Natural killer cell (primary cell): Measurements from ENCODE around the gene ADGRG6. TPM values are rescaled to one million over a fixed set of nuclear protein-coding genes. Genes with fewer than 3 reads are reported as not detected.

ENCODE experiments used
- ATAC-seq, 3 donors: fragments of 150-1000 bp in 2 of 3; fragments of 200-7000 bp in 1 of 3; cut with Tn5 transposase; 1 replicate in 1 of 3; 2 replicates in 2 of 3; pipeline ENCODE4 v1.10.0; 2021; ENCODE audit warnings: mild to moderate bottlenecking in 2 of 3, moderate library complexity in 2 of 3
- DNase-seq, 2 donors: peaks; one replicate each; pipeline versions ENCODE4 v3.0.0 to v3.0.0-alpha.2; 2013 to 2021; ENCODE audit warnings: mixed read lengths in 1 of 2
- H3K27ac ChIP-seq: one replicate; pipeline ENCODE4 v1.5.1; 2013; ENCODE audit warnings: mild to moderate bottlenecking, low read length
- H3K27me3 ChIP-seq: one replicate; pipeline ENCODE4 v1.6.1; 2013; ENCODE audit warnings: low read length; ENCODE audit not compliant: control insufficient read depth, insufficient read depth
- H3K36me3 ChIP-seq: one replicate; pipeline ENCODE4 v1.6.1; 2013; ENCODE audit warnings: low read length; ENCODE audit not compliant: control insufficient read depth, insufficient read depth
- H3K4me1 ChIP-seq: one replicate; pipeline ENCODE4 v1.6.1; 2013; ENCODE audit warnings: low read length; ENCODE audit not compliant: control insufficient read depth, insufficient read depth
- H3K4me3 ChIP-seq: one replicate; pipeline ENCODE4 v1.5.1; 2013; ENCODE audit warnings: low read length
- H3K9me3 ChIP-seq: one replicate; pipeline ENCODE4 v1.6.1; 2013; ENCODE audit warnings: low read length; ENCODE audit not compliant: control insufficient read depth, insufficient read depth
- H3K27ac Mint-ChIP-seq, 2 donors: one replicate each; pipeline ENCODE4 v1.8.0; 2022; ENCODE audit warnings: mild to moderate bottlenecking in 2 of 2, mixed read lengths in 2 of 2, moderate library complexity in 1 of 2
- H3K27me3 Mint-ChIP-seq, 2 donors: one replicate each; pipeline ENCODE4 v1.8.0; 2022; ENCODE audit warnings: low read depth in 2 of 2, mixed read lengths in 2 of 2
- H3K36me3 Mint-ChIP-seq: one replicate; pipeline ENCODE4 v1.8.0; 2022; ENCODE audit warnings: mixed read lengths
- H3K4me1 Mint-ChIP-seq, 2 donors: one replicate each; pipeline ENCODE4 v1.8.0; 2022; ENCODE audit warnings: mixed read lengths in 2 of 2
- H3K4me3 Mint-ChIP-seq: one replicate; pipeline ENCODE4 v1.8.0; 2022; ENCODE audit warnings: mild to moderate bottlenecking, moderate library complexity, mixed read lengths
- H3K9me3 Mint-ChIP-seq, 2 donors: one replicate each; pipeline ENCODE4 v1.8.0; 2022; ENCODE audit warnings: mixed read lengths in 2 of 2
- WGBS: methylation state at CpG from one replicate; pipeline ENCODE4 v1.1.7; 2013; ENCODE audit warnings: missing lambda C conversion rate; ENCODE audit not compliant: insufficient coverage; 5-methylcytosine and 5-hydroxymethylcytosine counted together
- intact Hi-C: fragments of 100-400 bp; cut with micrococcal nuclease; formaldehyde crosslinking; loops from one replicate; pipeline ENCODE4 v1.14.2; 2022
- total RNA-seq, 4 donors: library from RNA; stranded (reverse); fragments of 120-200 nt in 1 of 4; gene quantifications; one replicate each; pipeline versions ENCODE4 v1.2.3 to v1.2.4, GENCODE V29; 2013 to 2022
- TF ChIP-seq, protein P1 (sequence below): fragments of 200-600 bp; IDR thresholded peaks from one replicate; pipeline ENCODE4 v1.8.0; 2022; ENCODE audit warnings: antibody characterized with exemption

ADGRG6 gene
- total RNA-seq, 3 donors from 2014 or later (not counting 1 experiment from before 2014, with no cell fraction given) = 0.05 to 0.24 TPM; not detected in 1

- TF ChIP-seq, protein P1, sequence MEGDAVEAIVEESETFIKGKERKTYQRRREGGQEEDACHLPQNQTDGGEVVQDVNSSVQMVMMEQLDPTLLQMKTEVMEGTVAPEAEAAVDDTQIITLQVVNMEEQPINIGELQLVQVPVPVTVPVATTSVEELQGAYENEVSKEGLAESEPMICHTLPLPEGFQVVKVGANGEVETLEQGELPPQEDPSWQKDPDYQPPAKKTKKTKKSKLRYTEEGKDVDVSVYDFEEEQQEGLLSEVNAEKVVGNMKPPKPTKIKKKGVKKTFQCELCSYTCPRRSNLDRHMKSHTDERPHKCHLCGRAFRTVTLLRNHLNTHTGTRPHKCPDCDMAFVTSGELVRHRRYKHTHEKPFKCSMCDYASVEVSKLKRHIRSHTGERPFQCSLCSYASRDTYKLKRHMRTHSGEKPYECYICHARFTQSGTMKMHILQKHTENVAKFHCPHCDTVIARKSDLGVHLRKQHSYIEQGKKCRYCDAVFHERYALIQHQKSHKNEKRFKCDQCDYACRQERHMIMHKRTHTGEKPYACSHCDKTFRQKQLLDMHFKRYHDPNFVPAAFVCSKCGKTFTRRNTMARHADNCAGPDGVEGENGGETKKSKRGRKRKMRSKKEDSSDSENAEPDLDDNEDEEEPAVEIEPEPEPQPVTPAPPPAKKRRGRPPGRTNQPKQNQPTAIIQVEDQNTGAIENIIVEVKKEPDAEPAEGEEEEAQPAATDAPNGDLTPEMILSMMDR = no peak
- Mint-ChIP-seq H3K4me3 (no peak overlapping the region), H3K9me3 (no peaks in the 10 kb centered on the region), H3K27me3 (peaks cover 3 to 12% of the 10 kb centered on the region in 2 donors), H3K4me1 (no peaks in the 10 kb centered on the region), H3K27ac (no peak overlapping the region), H3K36me3 (no peaks in the 10 kb centered on the region)
- no peaks in the 10 kb centered on the region for H3K4me1 ChIP-seq
- no peaks in the 10 kb centered on the region for H3K27me3 ChIP-seq
- no peak for DNase-seq
- H3K9me3 ChIP-seq = no peaks in the 10 kb centered on the region
- H3K36me3 ChIP-seq = no peaks in the 10 kb centered on the region
- no peak for ATAC-seq
- intact Hi-C loops = no loop called here
- WGBS = 94% methylated on average over 2 of the region's 4 CpGs
- no peak overlapping the region for H3K4me3 ChIP-seq
- no peak overlapping the region for H3K27ac ChIP-seq
Observed at GRCh38 chr6:142374091-142374770, 72.4 kb downstream of the ADGRG6 start.

DNA sequence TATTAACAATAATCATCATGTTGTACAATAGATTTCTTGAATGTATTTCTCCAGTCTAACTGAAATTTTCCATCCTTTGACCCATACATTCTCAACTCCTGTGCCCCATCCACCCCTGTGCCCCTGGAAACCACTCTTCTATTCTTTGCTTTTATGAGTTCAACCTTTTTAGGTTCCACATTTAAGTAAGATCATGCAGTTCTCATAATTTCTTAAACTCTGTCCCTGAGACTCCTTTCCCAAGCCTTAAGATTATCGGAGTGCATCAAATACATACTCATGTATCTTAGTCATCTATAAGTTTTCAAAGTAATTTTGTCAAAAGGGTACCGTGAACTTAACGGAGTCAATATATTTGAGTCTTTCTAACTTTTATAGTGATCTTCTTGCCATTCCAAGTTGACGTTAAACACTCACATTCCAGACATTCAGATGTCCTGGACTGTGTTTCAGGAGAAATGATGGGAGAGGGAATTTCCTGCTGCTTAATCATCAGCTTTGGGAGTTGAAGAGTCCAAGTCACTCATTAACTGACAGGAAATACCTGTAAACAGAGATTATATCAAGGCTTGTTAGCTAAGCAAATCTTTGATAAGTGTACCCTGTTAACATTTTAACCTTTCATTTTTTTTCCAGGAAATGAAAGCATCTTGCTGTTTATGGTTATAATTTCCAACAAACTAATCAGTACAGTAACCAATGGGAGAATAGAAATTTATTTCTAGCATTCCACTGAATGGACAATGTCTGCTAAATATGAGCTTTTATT is 73.3 kb downstream of the ADGRG6 start:
- intact Hi-C loops = no loop called here
- TF ChIP-seq, protein P1 = no peak
- Mint-ChIP-seq H3K36me3 (no peaks in the 10 kb centered on the region), H3K9me3 (no peaks in the 10 kb centered on the region), H3K4me3 (no peak overlapping the region), H3K4me1 (no peaks in the 10 kb centered on the region), H3K27ac (no peak overlapping the region), H3K27me3 (peaks cover 3 to 15% of the 10 kb centered on the region in 2 donors)
- no peak overlapping the region for H3K4me3 ChIP-seq
- DNase-seq (no peak), ATAC-seq (no peak)
- H3K9me3 ChIP-seq = no peaks in the 10 kb centered on the region
- no peak overlapping the region for H3K27ac ChIP-seq
- WGBS = 96% methylated on average over 3 of the region's 4 CpGs
- H3K27me3 ChIP-seq = no peaks in the 10 kb centered on the region
- H3K36me3 ChIP-seq = no peaks in the 10 kb centered on the region
- no peaks in the 10 kb centered on the region for H3K4me1 ChIP-seq

- H3K4me3 ChIP-seq = no peak overlapping the region
- no peaks in the 10 kb centered on the region for H3K9me3 Mint-ChIP-seq
- WGBS = no CpG with 5 or more reads among the region's 2 CpGs
- TF ChIP-seq, protein P1 = no peak
- no peak overlapping the region for H3K27ac Mint-ChIP-seq
- no peaks in the 10 kb centered on the region for H3K36me3 Mint-ChIP-seq
- peaks cover 3 to 15% of the 10 kb centered on the region in 2 donors for H3K27me3 Mint-ChIP-seq
- ATAC-seq (no peak), DNase-seq (no peak)
- H3K4me1 Mint-ChIP-seq = no peaks in the 10 kb centered on the region
- no peaks in the 10 kb centered on the region for H3K4me1 ChIP-seq
- no peak overlapping the region for H3K4me3 Mint-ChIP-seq
- intact Hi-C loops = no loop called here
- H3K36me3 ChIP-seq = no peaks in the 10 kb centered on the region
- no peaks in the 10 kb centered on the region for H3K27me3 ChIP-seq
- no peaks in the 10 kb centered on the region for H3K9me3 ChIP-seq
- no peak overlapping the region for H3K27ac ChIP-seq
Observed at GRCh38 chr6:142376115-142376514, 74.3 kb downstream of the ADGRG6 start.
